GM19467 (cell line): ENCODE results near the gene KDM3A.
"Not testable (repeated sequence)": the region's sequence is repeated elsewhere in the genome, so short reads cannot be mapped to it uniquely, and the experiment has no call there.

Experiments
- ATAC-seq: cut with Tn5 transposase; IDR thresholded peaks from one replicate; pipeline ENCODE4 v1.9.1; 2021; ENCODE audit warnings: mild to moderate bottlenecking, moderate library complexity; ENCODE audit not compliant: unreplicated experiment

Gene KDM3A

DNA sequence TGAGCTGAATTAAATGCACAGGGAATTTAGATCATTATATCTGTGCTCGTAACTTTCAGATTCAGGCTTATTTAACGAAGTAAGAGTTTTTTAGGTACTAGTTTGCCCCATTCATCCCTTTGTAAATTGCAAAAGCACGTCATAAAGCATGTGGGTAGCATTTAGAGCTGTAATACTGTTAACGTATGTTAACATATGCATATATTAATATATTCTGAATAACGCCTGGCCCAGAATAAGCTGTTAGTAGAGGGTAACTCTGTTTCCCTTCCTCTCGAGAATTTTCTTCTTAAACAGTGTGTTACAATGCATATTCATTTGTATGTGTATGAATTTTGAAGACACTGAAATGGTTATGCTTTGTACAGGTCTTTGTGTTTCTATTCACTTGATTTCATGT is 30.5 kb downstream of the KDM3A start:
- no peak for ATAC-seq

DNA sequence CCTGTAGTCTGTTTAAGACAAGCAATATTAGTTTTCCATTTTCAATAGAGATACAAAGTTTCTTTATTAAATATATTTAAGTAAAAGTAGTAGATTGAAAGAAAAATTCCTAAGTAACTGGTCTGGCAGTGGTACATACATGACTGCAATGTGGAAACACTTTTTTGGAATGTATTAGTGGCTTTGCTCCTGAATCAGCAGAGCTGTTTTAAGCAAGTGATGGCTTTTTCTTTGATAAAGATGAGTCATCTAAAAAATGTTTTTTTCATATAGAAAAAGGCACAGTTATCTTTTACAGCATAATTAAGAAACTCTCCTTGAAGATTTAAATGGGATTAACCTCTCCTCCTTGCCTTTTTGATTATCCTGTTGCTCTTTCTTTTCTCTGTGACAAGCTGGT is 34.9 kb downstream of the KDM3A start:
- ATAC-seq = no peak

- no peak for ATAC-seq
Measured at GRCh38 chr2:86476918-86477317, 35.7 kb downstream of the KDM3A start.

DNA sequence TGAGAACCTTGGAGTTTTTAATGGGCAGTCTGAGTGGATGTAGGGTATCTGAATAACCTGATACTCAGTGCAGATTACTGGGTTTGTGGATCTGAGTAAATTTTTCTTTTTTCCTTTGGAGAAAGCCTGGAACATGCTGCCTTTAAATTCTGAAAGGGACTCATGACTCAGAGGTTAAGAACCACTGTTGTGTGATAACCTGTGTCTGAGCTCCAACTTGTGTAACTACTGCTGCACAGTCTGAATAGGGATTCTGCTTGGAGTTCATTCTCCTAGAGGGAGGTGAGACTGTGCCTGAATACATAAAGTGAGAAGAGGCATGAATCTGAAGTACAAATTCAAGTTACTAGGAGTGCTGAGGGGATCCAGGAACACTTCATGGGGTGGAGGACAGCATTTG is 36.2 kb downstream of the KDM3A start:
- ATAC-seq = no peak

GRCh38 chr2:86480105-86480504 is 38.9 kb downstream of the KDM3A start:
- no peak for ATAC-seq

GRCh38 chr2:86482034-86482433 is 40.9 kb downstream of the KDM3A start:
- ATAC-seq = no peak

GRCh38 chr2:86484385-86484784 is 43.2 kb downstream of the KDM3A start:
- ATAC-seq = no peak

DNA sequence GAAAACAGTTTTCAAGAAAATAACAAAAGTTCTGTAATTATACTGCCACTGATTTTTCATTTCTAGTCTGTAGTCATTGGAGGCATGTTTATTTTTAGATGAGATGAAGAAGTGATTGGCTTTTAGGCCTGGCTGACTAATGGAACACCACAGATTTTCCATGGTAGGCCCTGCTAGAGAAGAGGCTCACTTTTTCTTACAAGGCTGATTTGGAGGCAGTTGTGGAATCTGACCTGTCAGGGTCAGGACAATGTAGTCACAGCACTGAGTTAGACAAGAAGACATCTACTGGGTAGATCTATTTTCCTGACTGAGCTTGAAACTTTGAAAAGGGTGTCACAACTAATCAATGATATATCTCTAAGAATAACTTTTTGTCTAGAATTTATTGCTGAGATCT is 43.9 kb downstream of the KDM3A start:
- no peak for ATAC-seq

DNA sequence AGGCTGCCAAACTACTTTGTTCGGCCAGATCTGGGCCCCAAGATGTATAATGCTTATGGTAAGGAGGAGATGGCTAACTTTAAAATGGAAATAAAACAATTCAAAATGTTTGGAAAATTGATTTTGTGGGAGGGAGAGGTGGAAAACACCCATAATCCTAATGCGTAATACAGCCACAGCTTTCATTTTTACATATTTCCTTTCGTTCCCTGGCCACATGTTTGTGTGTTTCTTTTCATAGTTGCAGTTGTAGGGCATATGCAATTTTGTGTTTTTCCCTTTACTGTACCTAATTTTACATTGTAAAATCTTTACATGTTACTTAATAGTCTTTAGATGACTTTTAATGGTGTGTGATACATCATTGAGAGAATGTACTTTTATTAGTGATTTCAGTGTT is 44.6 kb downstream of the KDM3A start:
- ATAC-seq = no peak

- no peak for ATAC-seq
Measured at GRCh38 chr2:86487062-86487461, 45.9 kb downstream of the KDM3A start.

- no peak for ATAC-seq
Measured at GRCh38 chr2:86488561-86489250, 47.5 kb downstream of the KDM3A start.

- no peak for ATAC-seq
Measured at GRCh38 chr2:86489542-86489941, 48.4 kb downstream of the KDM3A start.

- no peak for ATAC-seq
Measured at GRCh38 chr2:86490245-86490644, 49.1 kb downstream of the KDM3A start.

DNA sequence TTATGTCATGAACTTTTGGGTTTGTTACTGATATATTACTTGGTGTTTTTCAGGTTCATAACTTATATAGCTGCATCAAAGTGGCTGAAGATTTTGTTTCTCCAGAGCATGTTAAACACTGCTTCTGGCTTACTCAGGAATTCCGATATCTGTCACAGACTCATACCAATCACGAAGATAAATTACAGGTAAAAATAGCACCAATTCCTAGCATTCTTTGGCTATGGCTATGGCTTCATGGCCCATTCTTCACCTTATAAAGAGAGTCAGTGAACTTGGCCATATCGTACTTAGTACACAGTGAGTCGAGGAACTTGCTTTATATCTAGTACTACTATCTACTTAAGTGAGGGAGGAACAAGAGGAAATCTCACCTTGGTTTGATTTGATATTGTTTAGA is 49.9 kb downstream of the KDM3A start:
- ATAC-seq = no peak

DNA sequence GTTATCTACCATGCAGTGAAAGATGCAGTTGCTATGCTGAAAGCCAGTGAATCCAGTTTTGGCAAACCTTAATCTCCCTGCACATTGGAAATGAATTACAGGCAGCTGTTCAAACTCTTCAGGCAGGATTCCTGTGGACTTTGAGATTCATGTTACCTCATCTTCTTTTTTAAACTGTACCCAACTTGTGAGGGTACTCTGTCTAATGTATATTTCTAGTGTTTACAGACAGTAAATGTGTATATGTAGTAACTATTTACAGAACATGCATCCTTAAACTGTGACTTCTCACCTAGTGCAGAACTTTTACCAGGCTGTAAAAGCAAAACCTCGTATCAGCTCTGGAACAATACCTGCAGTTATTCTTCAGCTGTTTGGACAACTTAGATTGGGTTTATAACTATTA is 50.9 kb downstream of the KDM3A start:
- ATAC-seq = no peak

- ATAC-seq = not testable (repeated sequence)
Measured at GRCh38 chr2:86496391-86496790, 55.2 kb downstream of the KDM3A start.

DNA sequence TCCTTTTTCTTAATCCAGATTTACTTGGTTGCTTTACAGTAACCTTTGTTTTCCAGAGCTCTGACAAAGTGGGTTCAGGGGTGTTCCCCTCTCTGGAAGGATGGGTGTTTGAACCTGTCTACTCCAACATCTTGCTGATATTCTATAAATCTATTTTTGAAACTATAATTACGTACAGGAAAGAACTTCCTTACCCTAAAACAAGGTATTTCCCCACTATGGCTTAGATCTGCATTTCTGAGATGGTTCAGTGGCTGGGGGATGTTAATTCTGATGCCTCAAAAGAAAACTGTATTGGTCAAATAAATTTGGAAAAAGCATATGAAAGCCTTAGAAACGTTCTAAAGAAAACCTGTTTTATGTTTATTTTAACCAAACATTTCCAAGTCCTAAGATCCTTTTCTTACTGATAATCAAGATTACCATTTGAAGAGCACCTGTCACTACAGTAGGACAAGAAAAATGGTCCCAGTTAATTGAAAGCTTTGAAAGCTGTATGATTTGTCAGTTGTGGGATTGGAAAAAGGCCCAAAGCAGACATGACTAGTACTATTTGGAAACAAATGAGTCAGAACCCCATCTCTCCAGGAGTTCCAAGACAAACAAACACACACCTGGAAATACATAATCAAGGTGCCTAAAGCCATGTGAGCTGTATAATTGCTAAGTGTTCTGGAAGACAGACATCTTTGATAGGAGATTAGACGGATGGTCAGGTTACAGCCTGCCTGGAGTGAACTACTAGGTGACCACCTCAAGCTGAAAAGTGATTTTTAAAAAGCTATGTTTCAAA is 57.5 kb downstream of the KDM3A start:
- no peak for ATAC-seq

- ATAC-seq = no peak
Measured at GRCh38 chr2:86499326-86499725, 58.2 kb downstream of the KDM3A start.

- no peak for ATAC-seq
Measured at GRCh38 chr2:86500325-86501083, 59.3 kb downstream of the KDM3A start.

- ATAC-seq = no peak
Measured at GRCh38 chr2:86507600-86507999, 66.4 kb downstream of the KDM3A start.

DNA sequence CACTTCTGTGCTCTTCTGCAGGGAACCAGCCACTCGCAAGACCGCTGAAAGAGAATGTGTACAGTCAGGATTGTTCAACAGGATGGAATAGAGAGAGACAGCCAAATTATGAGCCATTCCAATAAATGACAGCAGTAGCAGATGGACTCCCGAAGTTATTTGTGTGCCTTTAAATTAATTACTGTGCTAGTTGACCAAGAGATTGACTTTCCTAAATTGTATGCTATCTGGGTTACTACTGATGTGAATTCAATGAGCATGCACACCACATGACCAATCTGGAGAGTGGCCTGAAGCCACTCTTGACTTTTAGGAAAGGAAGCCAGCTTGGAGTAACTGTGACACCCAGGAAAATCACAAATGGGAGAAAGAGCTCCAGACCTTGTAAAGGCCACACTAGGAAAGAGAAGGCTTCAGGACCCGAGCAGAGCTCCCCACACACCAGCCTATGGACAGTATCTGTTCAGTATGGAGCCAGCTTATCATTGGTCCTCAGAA is 69.3 kb downstream of the KDM3A start:
- ATAC-seq = no peak

GRCh38 chr2:86512034-86512433 is 70.9 kb downstream of the KDM3A start:
- no peak for ATAC-seq
